ENCODE results near the gene PALMD.

Gene PALMD

DNA sequence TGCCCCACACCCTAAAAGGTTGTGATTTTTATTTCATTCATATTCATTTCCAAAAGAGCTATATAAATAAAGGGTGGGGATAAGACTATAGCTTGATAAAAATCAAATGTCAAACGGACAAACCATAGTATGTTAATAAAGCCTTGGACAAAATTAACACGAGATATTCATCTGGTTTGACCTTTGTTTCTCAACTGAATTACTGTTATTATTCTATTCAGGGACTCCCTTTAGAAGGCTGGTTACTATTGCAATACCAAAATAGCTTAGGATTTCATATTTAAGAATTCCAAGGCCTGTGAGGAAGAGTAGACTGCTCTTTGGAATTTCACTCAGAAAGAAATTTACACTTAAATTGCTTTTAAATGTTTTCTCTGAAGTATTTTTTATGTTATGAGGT lies 10.2 kb upstream of the PALMD start:
- no peak overlapping the region for H3K27ac ChIP-seq
- TF ChIP-seq, protein P1, sequence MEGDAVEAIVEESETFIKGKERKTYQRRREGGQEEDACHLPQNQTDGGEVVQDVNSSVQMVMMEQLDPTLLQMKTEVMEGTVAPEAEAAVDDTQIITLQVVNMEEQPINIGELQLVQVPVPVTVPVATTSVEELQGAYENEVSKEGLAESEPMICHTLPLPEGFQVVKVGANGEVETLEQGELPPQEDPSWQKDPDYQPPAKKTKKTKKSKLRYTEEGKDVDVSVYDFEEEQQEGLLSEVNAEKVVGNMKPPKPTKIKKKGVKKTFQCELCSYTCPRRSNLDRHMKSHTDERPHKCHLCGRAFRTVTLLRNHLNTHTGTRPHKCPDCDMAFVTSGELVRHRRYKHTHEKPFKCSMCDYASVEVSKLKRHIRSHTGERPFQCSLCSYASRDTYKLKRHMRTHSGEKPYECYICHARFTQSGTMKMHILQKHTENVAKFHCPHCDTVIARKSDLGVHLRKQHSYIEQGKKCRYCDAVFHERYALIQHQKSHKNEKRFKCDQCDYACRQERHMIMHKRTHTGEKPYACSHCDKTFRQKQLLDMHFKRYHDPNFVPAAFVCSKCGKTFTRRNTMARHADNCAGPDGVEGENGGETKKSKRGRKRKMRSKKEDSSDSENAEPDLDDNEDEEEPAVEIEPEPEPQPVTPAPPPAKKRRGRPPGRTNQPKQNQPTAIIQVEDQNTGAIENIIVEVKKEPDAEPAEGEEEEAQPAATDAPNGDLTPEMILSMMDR (IDR thresholded peaks at IDR 0.05), result no peak
- TF ChIP-seq ZFX (IDR thresholded peaks at IDR 0.05; ENCODE audit: borderline replicate concordance), result no peak

DNA sequence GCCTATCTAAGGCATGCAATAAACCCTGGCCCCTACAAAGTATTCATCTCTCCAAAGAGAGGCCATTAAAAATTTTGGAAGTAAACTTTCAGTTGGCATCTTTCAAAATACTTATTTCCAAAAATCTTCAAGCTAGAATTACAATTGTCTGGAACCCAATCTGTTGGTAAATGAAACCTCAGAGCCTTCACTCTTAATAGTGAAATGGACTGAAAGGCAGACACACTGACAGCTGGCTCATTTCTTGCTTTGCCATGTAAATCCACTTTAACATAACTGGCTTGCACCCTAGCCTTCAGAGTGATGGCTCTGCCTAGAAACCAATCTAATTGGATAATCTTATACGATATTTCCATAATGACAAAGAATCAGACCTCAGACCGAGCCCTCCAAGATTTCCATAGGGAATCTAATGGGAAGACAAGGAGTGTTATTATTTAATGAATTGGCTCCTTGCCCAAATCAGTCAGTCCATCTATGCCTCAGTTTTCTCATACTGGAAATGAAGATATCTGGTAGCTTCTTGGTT lies 9.2 kb upstream of the PALMD start:
- TF ChIP-seq, protein P1 (IDR thresholded peaks at IDR 0.05), result no peak
- no peak for TF ChIP-seq ZFX (IDR thresholded peaks at IDR 0.05; ENCODE audit: borderline replicate concordance)

DNA sequence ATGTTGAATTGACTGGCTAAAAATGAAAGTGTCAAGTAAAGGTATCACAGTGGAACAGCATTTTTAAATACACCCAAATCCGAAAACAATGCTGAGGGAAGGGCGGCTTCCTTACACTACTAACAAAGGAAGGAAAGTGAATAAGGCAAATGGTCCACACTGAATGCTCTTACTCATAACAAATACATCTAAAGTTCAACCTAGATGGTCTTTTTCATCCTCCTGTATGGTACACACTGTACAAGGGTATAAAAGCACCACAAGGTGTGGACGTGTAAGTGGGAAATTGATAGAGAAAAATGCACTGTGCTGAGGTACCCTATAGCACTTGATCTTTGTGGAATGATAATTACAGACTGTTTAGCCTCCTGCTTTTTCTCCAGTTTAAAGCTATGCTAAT lies 7.1 kb upstream of the PALMD start:
- no peak overlapping the region for H3K27ac ChIP-seq
- no peak for TF ChIP-seq ZFX (IDR thresholded peaks at IDR 0.05; ENCODE audit: borderline replicate concordance)
- TF ChIP-seq, protein P1 (IDR thresholded peaks at IDR 0.05), result no peak

More for the DNA sequence above, 9.2 kb upstream of the PALMD start:
- no peak overlapping the region for H3K27ac ChIP-seq

DNA sequence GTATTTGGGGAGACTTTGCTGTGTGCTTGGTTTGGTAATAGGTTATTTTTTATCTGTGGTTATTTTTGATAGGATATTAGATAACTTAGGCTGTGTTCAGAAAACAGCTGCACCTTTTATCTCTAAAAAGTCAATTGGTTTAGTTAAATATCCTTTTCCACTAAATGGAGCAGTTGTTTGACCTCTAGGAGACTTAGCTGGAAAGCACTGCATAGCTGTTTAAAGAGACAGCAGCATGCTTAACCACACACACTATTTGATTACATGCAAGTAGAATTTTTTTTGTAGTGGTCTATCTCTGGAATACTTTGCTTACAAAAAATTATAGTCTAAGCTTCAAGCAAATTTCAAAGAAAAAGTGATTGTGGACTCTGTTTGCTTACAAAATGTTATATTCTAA lies 6.5 kb upstream of the PALMD start:
- TF ChIP-seq, protein P1 (IDR thresholded peaks at IDR 0.05), result no peak
- no peak for TF ChIP-seq ZFX (IDR thresholded peaks at IDR 0.05; ENCODE audit: borderline replicate concordance)
- no peak overlapping the region for H3K27ac ChIP-seq

- no peak overlapping the region for H3K27ac ChIP-seq
- no peak for TF ChIP-seq ZFX (IDR thresholded peaks at IDR 0.05; ENCODE audit: borderline replicate concordance)
Observed at GRCh38 chr1:99639945-99640344, 6.0 kb upstream of the PALMD start.

DNA sequence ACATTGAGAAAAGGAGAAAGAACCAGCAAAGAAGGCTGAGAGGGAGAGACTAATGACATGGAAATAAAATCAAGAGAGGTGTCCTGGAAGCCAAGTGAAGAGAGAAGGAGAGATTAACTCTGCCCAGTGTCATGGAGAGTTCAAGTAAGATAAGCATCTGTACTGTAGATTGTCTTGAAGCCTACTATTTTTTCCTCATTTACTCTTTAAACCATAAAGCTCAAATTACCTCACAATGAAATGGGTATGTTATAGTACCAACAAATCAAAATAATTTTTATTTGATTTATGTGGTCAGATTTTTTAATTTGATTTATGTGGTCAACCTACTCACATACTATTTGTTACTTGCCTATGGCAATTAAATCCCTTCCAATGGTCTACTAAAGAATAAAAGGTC lies 5.2 kb upstream of the PALMD start:
- TF ChIP-seq, protein P1 (IDR thresholded peaks at IDR 0.05), result no peak
- TF ChIP-seq ZFX (IDR thresholded peaks at IDR 0.05; ENCODE audit: borderline replicate concordance), result no peak
- no peak overlapping the region for H3K27ac ChIP-seq

- H3K27ac ChIP-seq, result no peak overlapping the region
- TF ChIP-seq ZFX (IDR thresholded peaks at IDR 0.05; ENCODE audit: borderline replicate concordance), result no peak
- TF ChIP-seq, protein P1 (IDR thresholded peaks at IDR 0.05), result no peak
Observed at GRCh38 chr1:99641558-99641957, 4.4 kb upstream of the PALMD start.

GRCh38 chr1:99642053-99642452 lies 3.9 kb upstream of the PALMD start:
- TF ChIP-seq, protein P1 (IDR thresholded peaks at IDR 0.05), result no peak
- TF ChIP-seq ZFX (IDR thresholded peaks at IDR 0.05; ENCODE audit: borderline replicate concordance), result no peak
- H3K27ac ChIP-seq, result no peak overlapping the region
